DMS79 (cell line): ENCODE data around the gene RIMBP3B.
"Not testable (repeated sequence)": the region's sequence is repeated elsewhere in the genome, so short reads cannot be mapped to it uniquely, and the experiment has no call there.

Experiments used
- DNase-seq: peaks from one replicate; lab custom pipeline; 2025; lab: John Stamatoyannopoulos, UW

The RIMBP3B gene

GRCh38 chr22:21383701-21384467 is at the start of gene RIMBP3B:
Gene RIMBP3B, plus strand, starts transcription at chr22:21383751. Its CDS starts 108 bp downstream, at chr22:21383859.
- not testable (repeated sequence) for DNase-seq

GRCh38 chr22:21357527-21357926 is 26.0 kb upstream of the RIMBP3B start:
- DNase-seq = not testable (repeated sequence)

DNA sequence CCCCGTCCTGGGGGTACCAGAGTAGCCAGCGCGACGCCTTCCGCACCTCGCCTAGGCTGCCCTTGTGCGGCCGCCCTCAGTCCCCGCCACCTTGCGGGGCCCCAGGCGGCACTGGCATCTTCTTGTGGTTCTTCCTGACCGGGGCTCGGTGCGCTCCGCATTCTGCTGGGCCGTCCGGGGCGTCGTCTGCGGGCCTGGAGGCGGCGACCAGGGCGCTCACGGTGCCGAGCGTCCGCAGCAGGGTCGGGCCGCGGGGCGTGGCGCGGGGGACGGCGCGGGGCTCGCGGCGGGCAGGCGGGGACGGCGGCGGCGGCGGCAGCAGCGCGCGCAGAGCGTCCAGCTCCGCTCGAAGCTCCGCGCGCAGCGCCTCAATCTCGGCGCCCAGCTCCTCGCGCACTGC is 23.0 kb upstream of the RIMBP3B start:
- not testable (repeated sequence) for DNase-seq

- DNase-seq = not testable (repeated sequence)
Observed at GRCh38 chr22:21362473-21362872, 21.1 kb upstream of the RIMBP3B start.

DNA sequence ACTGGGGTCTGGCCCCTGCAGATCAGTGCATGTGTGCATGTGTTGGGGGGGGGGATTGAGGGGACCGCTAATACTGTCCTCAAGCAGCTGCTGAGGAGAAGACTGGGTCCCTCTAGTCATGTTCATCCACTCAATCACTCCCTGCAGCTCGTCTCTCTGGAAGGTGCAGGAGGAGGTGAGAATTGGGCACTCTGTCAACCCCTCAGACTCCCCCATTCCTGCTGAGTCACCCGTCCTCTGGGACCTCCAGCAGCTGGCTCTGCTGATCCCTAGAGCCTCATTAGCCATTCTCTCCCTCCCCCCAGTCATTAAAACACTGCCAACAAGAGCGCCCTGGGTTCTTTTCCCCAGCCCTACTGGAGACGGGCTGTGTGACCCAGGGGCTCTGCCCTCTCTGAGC is 20.5 kb upstream of the RIMBP3B start:
- not testable (repeated sequence) for DNase-seq

DNA sequence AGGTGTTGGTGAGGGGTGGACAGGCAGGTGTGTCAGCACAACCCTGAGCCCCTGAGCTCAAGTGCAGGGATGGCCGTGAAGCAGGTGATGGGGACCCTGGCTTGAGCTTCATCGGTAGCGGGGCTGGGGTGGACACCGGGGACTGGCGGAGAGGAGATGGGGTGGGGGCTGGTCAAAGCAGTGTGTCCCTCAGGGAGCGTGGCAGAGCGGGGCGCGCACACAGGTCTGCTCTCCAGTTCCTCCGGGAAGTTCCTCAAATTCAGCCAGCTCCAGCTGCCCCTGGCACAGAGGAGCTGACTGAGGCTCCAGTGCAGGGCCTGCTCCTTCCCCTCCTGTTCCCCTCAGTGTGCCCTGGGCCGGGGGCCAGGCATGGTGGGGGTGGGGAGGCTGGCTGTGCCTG is 19.7 kb upstream of the RIMBP3B start:
- DNase-seq = not testable (repeated sequence)

GRCh38 chr22:21364362-21364761 is 19.2 kb upstream of the RIMBP3B start:
- not testable (repeated sequence) for DNase-seq

GRCh38 chr22:21365337-21365736 is 18.2 kb upstream of the RIMBP3B start:
- not testable (repeated sequence) for DNase-seq

GRCh38 chr22:21368603-21369310 is 14.8 kb upstream of the RIMBP3B start:
- DNase-seq = not testable (repeated sequence)

- DNase-seq = not testable (repeated sequence)
Observed at GRCh38 chr22:21375880-21376279, 7.7 kb upstream of the RIMBP3B start.

- not testable (repeated sequence) for DNase-seq
Observed at GRCh38 chr22:21384468-21385357, 1.2 kb downstream of the RIMBP3B start.

GRCh38 chr22:21389480-21389879 is 5.9 kb downstream of the RIMBP3B start:
- not testable (repeated sequence) for DNase-seq

DNA sequence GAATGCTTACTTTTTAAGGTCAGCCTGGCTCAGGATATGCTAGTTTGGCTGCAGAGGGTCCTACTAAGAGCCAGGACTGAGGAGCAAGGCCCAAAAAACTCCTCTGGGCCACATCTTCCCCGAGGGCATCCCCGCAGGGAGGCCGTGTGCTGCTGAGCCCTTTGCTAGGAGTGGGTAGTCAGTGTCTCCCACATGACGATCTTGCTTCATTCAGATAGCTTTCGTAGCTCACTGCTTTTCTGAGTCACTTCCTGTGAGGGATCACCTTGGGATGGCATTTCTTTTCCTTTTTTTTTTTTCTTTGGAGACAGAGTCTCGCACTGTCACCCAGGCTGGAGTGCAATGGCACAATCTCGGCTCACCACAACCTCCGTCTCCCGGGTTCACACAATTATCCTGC is 6.5 kb downstream of the RIMBP3B start:
- DNase-seq = not testable (repeated sequence)

DNA sequence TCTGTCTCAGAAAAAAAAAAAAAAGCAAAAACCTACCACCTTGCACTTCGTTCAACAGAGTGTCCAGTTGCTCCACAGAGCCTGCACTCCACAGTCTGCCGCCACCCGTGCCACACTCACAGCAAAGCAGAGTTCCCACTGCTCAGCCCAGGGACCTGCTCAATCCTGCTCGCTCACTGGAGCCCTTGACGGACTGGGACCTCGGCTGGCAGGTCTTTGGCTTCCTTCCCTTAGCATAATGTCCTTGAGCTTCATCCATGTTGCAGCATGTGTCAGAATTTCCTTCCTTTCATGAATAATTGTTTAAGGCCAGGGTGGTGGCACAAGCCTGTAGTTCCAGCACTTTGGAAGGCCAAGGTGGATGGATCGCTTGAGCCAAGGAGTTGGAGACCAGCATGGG is 11.1 kb downstream of the RIMBP3B start:
- not testable (repeated sequence) for DNase-seq

DNA sequence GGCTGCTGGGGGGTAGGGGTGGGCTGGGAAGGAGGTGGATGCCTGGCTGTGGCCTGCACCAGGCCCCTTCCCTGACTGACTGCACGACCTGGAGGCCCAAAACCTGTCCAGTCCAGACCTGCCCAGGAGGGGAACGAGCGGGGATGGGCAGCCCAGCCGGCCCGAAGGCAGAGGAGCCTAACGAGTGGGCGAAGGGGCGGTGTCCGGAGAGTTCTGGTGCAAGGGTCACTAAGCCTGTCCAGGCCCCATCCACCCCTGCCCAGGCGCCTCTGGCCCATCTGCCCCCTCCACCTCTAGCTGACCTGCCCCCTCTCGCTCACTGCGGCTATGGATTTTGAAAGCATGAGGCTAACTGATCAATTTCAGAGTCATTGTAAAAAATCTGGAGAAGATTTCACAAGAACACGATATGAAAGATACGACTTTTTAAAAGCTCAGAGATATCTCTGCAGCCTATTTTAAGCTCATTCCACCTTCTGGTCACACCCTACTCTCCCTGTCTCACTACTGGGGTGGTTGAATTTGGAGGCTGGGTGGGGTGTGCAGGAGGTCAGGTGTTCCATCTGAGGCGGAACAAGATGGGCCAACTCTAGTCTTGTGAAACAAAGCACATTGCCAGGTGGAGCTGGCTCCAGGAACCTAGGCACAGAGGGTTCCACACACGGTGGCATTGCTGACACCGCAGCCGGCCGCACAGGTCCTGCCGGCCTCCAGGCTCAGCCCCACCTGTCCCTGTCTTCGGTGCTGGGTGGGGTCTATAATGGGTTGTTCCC is 17.8 kb downstream of the RIMBP3B start:
- not testable (repeated sequence) for DNase-seq

DNA sequence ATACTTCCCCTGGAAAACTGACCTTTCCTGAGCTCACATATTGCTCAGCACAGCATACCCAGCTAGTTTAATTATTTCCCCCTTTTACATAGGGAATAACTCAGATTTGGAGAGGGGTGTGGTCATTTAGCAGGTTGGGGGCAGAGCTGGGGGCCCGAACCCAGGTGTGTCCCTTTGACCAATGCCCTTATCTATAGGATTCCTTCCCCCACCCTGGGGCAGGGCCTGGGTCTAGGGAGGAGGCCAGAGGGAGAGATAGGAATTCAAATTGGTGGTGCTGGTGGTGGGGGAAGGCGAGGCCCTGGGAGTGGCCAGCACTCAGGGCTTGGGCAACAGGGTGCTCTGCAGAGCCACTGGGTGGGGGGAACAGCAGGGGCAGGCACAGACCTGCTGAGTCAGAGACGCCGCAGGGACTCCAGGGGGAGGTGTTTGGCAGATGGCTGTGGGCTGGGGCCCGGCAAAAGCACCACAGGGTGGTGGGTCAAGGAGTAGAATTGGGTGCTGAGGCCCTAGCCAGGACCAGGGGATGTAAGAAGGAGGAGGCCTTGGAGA is 19.3 kb downstream of the RIMBP3B start:
- not testable (repeated sequence) for DNase-seq

GRCh38 chr22:21407139-21407538 is 23.6 kb downstream of the RIMBP3B start:
- not testable (repeated sequence) for DNase-seq

DNA sequence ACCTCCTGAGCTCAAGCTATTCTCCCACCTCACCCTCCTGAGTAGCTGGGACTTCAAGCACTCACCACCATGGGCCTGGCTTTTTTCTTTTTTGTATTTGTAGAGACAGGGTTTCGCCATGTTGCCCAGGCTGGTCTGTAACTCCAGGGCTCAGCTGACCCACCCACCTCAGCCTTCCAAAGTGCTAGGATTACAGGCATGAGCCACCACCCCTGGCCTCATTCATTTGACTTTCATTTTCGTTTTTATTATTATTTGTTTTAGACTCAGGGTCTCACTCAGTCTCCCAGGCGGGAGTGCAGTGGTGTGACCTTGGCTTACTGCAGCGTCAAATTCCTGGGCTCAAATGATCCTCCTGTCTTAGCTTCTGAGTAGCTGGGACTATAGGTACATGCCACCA is 24.2 kb downstream of the RIMBP3B start:
- DNase-seq = not testable (repeated sequence)

DNA sequence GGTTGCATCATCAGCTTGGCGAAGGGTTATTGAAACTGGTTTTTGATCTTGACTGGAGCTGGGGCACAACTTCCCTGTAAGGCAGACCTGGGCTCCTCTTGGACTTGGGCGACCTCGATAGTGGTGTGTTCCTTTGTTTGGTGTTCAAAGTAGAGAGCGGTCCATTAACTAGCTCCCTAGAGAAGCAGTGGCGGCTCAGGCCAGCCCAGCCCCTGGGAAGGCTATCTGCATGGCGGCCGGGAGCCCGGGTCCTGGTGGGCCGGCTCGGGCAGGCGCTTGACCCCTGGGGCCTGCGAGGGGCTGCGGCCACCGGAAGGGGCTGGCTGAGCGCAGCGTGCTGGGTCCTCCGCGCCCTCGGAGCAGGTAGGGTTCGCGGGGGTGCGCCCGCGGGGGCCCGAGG is 32.8 kb downstream of the RIMBP3B start:
- DNase-seq = not testable (repeated sequence)

- not testable (repeated sequence) for DNase-seq
Observed at GRCh38 chr22:21417227-21417746, 33.7 kb downstream of the RIMBP3B start, which contains the start of gene HIC2. Gene HIC2, plus strand, starts transcription at chr22:21417371. Its CDS starts 25,461 bp downstream, at chr22:21442832.

DNA sequence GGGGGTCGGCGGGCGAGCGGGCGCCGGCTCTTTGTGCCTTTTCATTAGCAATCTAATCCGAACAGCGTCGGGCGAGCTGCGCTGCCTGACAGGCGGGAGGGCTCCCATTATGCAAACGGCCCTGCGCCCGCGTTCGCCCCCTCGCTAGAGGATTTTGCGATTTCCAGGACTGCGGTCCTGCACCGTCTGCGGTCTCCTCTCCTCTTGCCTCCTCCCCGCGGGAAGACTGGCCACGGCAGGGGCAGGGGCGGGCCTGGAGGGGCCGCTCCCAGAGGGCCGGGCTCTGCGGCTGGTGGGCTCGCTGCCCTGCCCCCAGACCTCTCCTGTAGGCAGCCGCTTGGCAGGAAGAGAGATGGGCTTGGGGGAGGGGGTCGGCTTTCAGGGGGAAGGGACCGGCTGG is 34.3 kb downstream of the RIMBP3B start:
- not testable (repeated sequence) for DNase-seq
